Chondrocyte (in vitro differentiated cells): ENCODE data around the gene KCNH3. TPM values are rescaled to one million over a fixed set of nuclear protein-coding genes. Genes with fewer than 3 reads are reported as not detected.
"Not testable (repeated sequence)": the region's sequence is repeated elsewhere in the genome, so short reads cannot be mapped to it uniquely, and the experiment has no call there.

Experiments used
- DNase-seq: peaks from one replicate; pipeline ENCODE4 v3.0.0; 2021; ENCODE audit warnings: mixed read lengths, low spot score
- H3K27ac Mint-ChIP-seq: one replicate; pipeline ENCODE4 v1.8.0; 2021; ENCODE audit warnings: mild to moderate bottlenecking, moderate library complexity, mixed read lengths; ENCODE audit not compliant: unreplicated experiment
- H3K27me3 Mint-ChIP-seq: 2 replicates; pipeline ENCODE4 v1.8.0; 2021; ENCODE audit warnings: low read depth, mixed read lengths
- H3K36me3 Mint-ChIP-seq: 2 replicates; pipeline ENCODE4 v1.8.0; 2021; ENCODE audit warnings: low read depth, mixed read lengths
- H3K4me1 Mint-ChIP-seq: 2 replicates; pipeline ENCODE4 v1.8.0; 2021; ENCODE audit warnings: low read depth, mild to moderate bottlenecking, mixed read lengths
- H3K4me3 Mint-ChIP-seq: one replicate; pipeline ENCODE4 v1.8.0; 2021; ENCODE audit warnings: mild to moderate bottlenecking, moderate library complexity, mixed read lengths; ENCODE audit not compliant: unreplicated experiment
- H3K9me3 Mint-ChIP-seq: 2 replicates; pipeline ENCODE4 v1.8.0; 2021; ENCODE audit warnings: low read depth, mixed read lengths
- CTCF ChIP-seq: fragments of 200-600 bp; sonication (generic); IDR thresholded peaks from 2 replicates; pipeline ENCODE4 v1.5.0; 2021; ENCODE audit warnings: antibody characterized with exemption, mild to moderate bottlenecking, moderate library complexity
- total RNA-seq: library from RNA; stranded (reverse); gene quantifications from 3 replicates; pipeline ENCODE4 v1.2.1, GENCODE V29; 2021

The KCNH3 gene
- total RNA-seq, 1 donor from 2014 or later, result 0.27 TPM

GRCh38 chr12:49529414-49529813, 9.4 kb upstream of the KCNH3 start:
- H3K9me3 Mint-ChIP-seq, result no peaks in the 10 kb centered on the region
- H3K36me3 Mint-ChIP-seq, result peaks cover 28% of the 10 kb centered on the region
- DNase-seq, result no peak
- no peak overlapping the region for H3K4me3 Mint-ChIP-seq
- H3K27ac Mint-ChIP-seq, result no peak overlapping the region
- TF ChIP-seq CTCF, result no peak
- H3K4me1 Mint-ChIP-seq, result no peaks in the 10 kb centered on the region
- H3K27me3 Mint-ChIP-seq, result no peaks in the 10 kb centered on the region

- peaks cover 12% of the 10 kb centered on the region for H3K36me3 Mint-ChIP-seq
- DNase-seq, result no peak
- no peaks in the 10 kb centered on the region for H3K27me3 Mint-ChIP-seq
- H3K4me3 Mint-ChIP-seq, result no peak overlapping the region
- no peak for TF ChIP-seq CTCF
- no peaks in the 10 kb centered on the region for H3K9me3 Mint-ChIP-seq
- peaks cover 2% of the 10 kb centered on the region for H3K4me1 Mint-ChIP-seq
- no peak overlapping the region for H3K27ac Mint-ChIP-seq
Observed at GRCh38 chr12:49531745-49532144, 7.1 kb upstream of the KCNH3 start.

- Mint-ChIP-seq H3K4me3 (no peak overlapping the region), H3K9me3 (no peaks in the 10 kb centered on the region), H3K27me3 (no peaks in the 10 kb centered on the region), H3K4me1 (peaks cover 11% of the 10 kb centered on the region), H3K36me3 (peaks cover 4% of the 10 kb centered on the region), H3K27ac (no peak overlapping the region)
- TF ChIP-seq CTCF, result no peak
- DNase-seq, result no peak
Observed at GRCh38 chr12:49533331-49533730, 5.5 kb upstream of the KCNH3 start.

GRCh38 chr12:49534122-49534521, 4.7 kb upstream of the KCNH3 start:
- H3K4me1 Mint-ChIP-seq, result peaks cover 11% of the 10 kb centered on the region
- not testable (repeated sequence) for H3K27me3 Mint-ChIP-seq

GRCh38 chr12:49534731-49535278, 4.0 kb upstream of the KCNH3 start:
- peaks cover 3% of the 10 kb centered on the region for H3K27me3 Mint-ChIP-seq
- no peak overlapping the region for H3K27ac Mint-ChIP-seq
- TF ChIP-seq CTCF, result no peak
- H3K4me1 Mint-ChIP-seq, result peaks cover 11% of the 10 kb centered on the region
- H3K4me3 Mint-ChIP-seq, result no peak overlapping the region
- no peak for DNase-seq
- no peaks in the 10 kb centered on the region for H3K36me3 Mint-ChIP-seq
- H3K9me3 Mint-ChIP-seq, result no peaks in the 10 kb centered on the region

More at GRCh38 chr12:49534122-49534521, 4.7 kb upstream of the KCNH3 start:
- H3K27ac Mint-ChIP-seq, H3K9me3 Mint-ChIP-seq, DNase-seq, H3K4me3 Mint-ChIP-seq, H3K36me3 Mint-ChIP-seq: not testable (repeated sequence)

GRCh38 chr12:49535921-49536525, 2.8 kb upstream of the KCNH3 start:
- peaks cover 6% of the 10 kb centered on the region for H3K27me3 Mint-ChIP-seq
- H3K4me1 Mint-ChIP-seq, result peaks cover 11% of the 10 kb centered on the region
- no peak overlapping the region for H3K4me3 Mint-ChIP-seq
- TF ChIP-seq CTCF, result no peak
- H3K27ac Mint-ChIP-seq, result no peak overlapping the region
- H3K9me3 Mint-ChIP-seq, result no peaks in the 10 kb centered on the region
- DNase-seq, result no peak
- no peaks in the 10 kb centered on the region for H3K36me3 Mint-ChIP-seq
